B cell (primary cell): ENCODE measurements around the gene CAPZB. TPM values are rescaled to one million over a fixed set of nuclear protein-coding genes. Genes with fewer than 3 reads are reported as not detected.

Source experiments
- ATAC-seq: fragments of 200-7000 bp; cut with Tn5 transposase; one replicate; pipeline ENCODE4 v1.10.0; 2021; ENCODE audit warnings: low read depth, mild to moderate bottlenecking, moderate number of reproducible peaks, moderate library complexity
- CTCF ChIA-PET: fragments of 350-600 bp; sonication (Branson Sonifier 250); formaldehyde crosslinking; loops from one replicate; lab custom pipeline; 2021; ENCODE audit warnings: antibody characterized with exemption, inconsistent platforms; lab: Charles Lee
- POLR2A ChIA-PET: fragments of 350-600 bp; sonication (Branson Sonifier 250); formaldehyde crosslinking; loops from one replicate; lab custom pipeline; 2021; ENCODE audit warnings: antibody characterized with exemption; lab: Charles Lee
- DNase-seq: peaks from one replicate; pipeline ENCODE4 v3.0.0; 2013
- H2AFZ ChIP-seq: 2 replicates; pipeline ENCODE4 v1.6.1; 2012; ENCODE audit warnings: mild to moderate bottlenecking, low read depth, low read length; ENCODE audit not compliant: insufficient read depth, poor library complexity, severe bottlenecking
- H3K27ac ChIP-seq, 2 donors: 1 replicate in 1 of 2; 2 replicates in 1 of 2; pipeline ENCODE4 v1.5.1; 2012 to 2013; ENCODE audit warnings: low read length in 2 of 2, mild to moderate bottlenecking in 2 of 2, moderate library complexity in 1 of 2
- H3K27me3 ChIP-seq, 4 experiments: fragments of 200-600 bp in 1 of 4; sonication (generic) in 1 of 4; replicated peaks in 1 of 4; 1 replicate in 2 of 4; 2 replicates in 2 of 4; pipeline versions ENCODE4 v1.6.1 to v1.7.0; 2013 to 2016; ENCODE audit warnings: low read length in 3 of 4, mild to moderate bottlenecking in 2 of 4, mixed read lengths in 1 of 4, moderate library complexity in 1 of 4; ENCODE audit not compliant: insufficient read depth in 4 of 4, control insufficient read depth in 3 of 4; ENCODE audit errors: control extremely low read depth in 1 of 4
- H3K36me3 ChIP-seq, 2 experiments: replicated peaks in 1 of 2; 1 replicate in 1 of 2; 2 replicates in 1 of 2; pipeline versions ENCODE4 v1.6.1 to v1.7.1; 2013; ENCODE audit warnings: low read length in 1 of 2; ENCODE audit not compliant: insufficient read depth in 2 of 2, control insufficient read depth in 1 of 2; ENCODE audit errors: control extremely low read depth in 1 of 2, extremely low read depth in 1 of 2
- H3K4me1 ChIP-seq, 2 donors: fragments of 200-600 bp in 1 of 2; sonication (generic) in 1 of 2; 1 replicate in 1 of 2; 2 replicates in 1 of 2; pipeline versions ENCODE4 v1.5.1 to v1.6.1; 2013 to 2017; ENCODE audit warnings: low read length in 2 of 2; ENCODE audit not compliant: control insufficient read depth in 2 of 2, insufficient read depth in 2 of 2
- H3K4me2 ChIP-seq: replicated peaks from 2 replicates; pipeline ENCODE3; 2012; ENCODE audit warnings: mild to moderate bottlenecking, low read depth, low read length; ENCODE audit not compliant: poor library complexity, severe bottlenecking
- H3K4me3 ChIP-seq, 5 experiments: fragments of 200-600 bp in 1 of 5; sonication (generic) in 1 of 5; 1 replicate in 3 of 5; 2 replicates in 2 of 5; pipeline versions ENCODE4 v1.5.1 to v1.7.0; 2011 to 2016; ENCODE audit warnings: low read length in 4 of 5, mild to moderate bottlenecking in 4 of 5, low read depth in 2 of 5, control low read depth in 1 of 5, moderate library complexity in 1 of 5; ENCODE audit not compliant: insufficient read depth in 1 of 5; ENCODE audit errors: control extremely low read depth in 1 of 5, extremely low read depth in 1 of 5
- H3K79me2 ChIP-seq: fragments of 200-600 bp; sonication (generic); one replicate; pipeline ENCODE4 v1.6.0; 2016; ENCODE audit warnings: low read length; ENCODE audit not compliant: control insufficient read depth, insufficient read depth
- H3K9ac ChIP-seq: fragments of 200-600 bp; sonication (generic); 2 replicates; pipeline ENCODE4 v1.6.1; 2017; ENCODE audit warnings: mild to moderate bottlenecking, low read length, moderate library complexity
- H3K9me3 ChIP-seq, 3 donors: one replicate each; pipeline versions ENCODE4 v1.6.1 to v1.7.1; 2013; ENCODE audit warnings: low read length in 2 of 3; ENCODE audit not compliant: control insufficient read depth in 2 of 3, insufficient read depth in 1 of 3; ENCODE audit errors: control extremely low read depth in 1 of 3
- H4K20me1 ChIP-seq: 2 replicates; pipeline ENCODE4 v1.6.0; 2012; ENCODE audit warnings: mild to moderate bottlenecking, low read length; ENCODE audit not compliant: insufficient read depth, control insufficient read depth, poor library complexity, severe bottlenecking
- H3K27ac Mint-ChIP-seq: one replicate; pipeline ENCODE4 v1.8.0; 2021; ENCODE audit warnings: mixed read lengths
- H3K27me3 Mint-ChIP-seq: one replicate; pipeline ENCODE4 v1.8.0; 2021; ENCODE audit warnings: mixed read lengths
- H3K4me1 Mint-ChIP-seq: one replicate; pipeline ENCODE4 v1.8.0; 2021; ENCODE audit warnings: mixed read lengths
- H3K4me3 Mint-ChIP-seq: one replicate; pipeline ENCODE4 v1.8.0; 2021; ENCODE audit warnings: mixed read lengths
- H3K9me3 Mint-ChIP-seq: one replicate; pipeline ENCODE4 v1.8.0; 2022; ENCODE audit warnings: mixed read lengths; ENCODE audit not compliant: insufficient read depth
- CTCF ChIP-seq: fragments of 200-600 bp; IDR thresholded peaks from one replicate; pipeline ENCODE4 v1.8.0; 2022; ENCODE audit warnings: antibody characterized with exemption, mild to moderate bottlenecking
- EZH2 ChIP-seq: IDR thresholded peaks from 2 replicates; pipeline ENCODE4 v1.6.1; 2012; ENCODE audit warnings: borderline replicate concordance, low read depth, mild to moderate bottlenecking, moderate library complexity, low read length; ENCODE audit not compliant: insufficient read depth, poor library complexity, severe bottlenecking
- WGBS: methylation state at CpG from one replicate; pipeline ENCODE4 v1.1.5; 2013; ENCODE audit warnings: missing lambda C conversion rate; ENCODE audit not compliant: insufficient coverage; 5-methylcytosine and 5-hydroxymethylcytosine counted together
- intact Hi-C: fragments of 100-400 bp; cut with micrococcal nuclease; formaldehyde crosslinking; loops from one replicate; pipeline ENCODE4 v1.10.0; 2022
- polyA plus RNA-seq: library from polyadenylated mRNA; depleted of rRNA; stranded (reverse); fragments of >200 nt; gene quantifications from 2 replicates; pipeline ENCODE4 v1.2.3, GENCODE V29; 2012
- total RNA-seq, 2 donors: library from RNA; stranded (reverse); fragments of 120-200 nt in 1 of 2; gene quantifications; 1 replicate in 1 of 2; 2 replicates in 1 of 2; pipeline versions ENCODE4 v1.2.3 to v1.2.4, GENCODE V29; 2013 to 2022

The CAPZB gene
- total and polyA plus RNA-seq, 2 donors (not counting 1 experiment from before 2014, with no cell fraction given) = 126 to 193 TPM

GRCh38 chr1:19300211-19300610, 185.1 kb downstream of the CAPZB start:
- Histone ChIP-seq H3K4me2 (no peak overlapping the region), H3K9ac (no peak overlapping the region), H3K4me3 (no peak overlapping the region), H3K36me3 (peaks cover 6 to 25% of the 10 kb centered on the region in 2 experiments), H3K4me1 (no peaks in the 10 kb centered on the region), H3K9me3 (peaks cover 0 to 10% (median 8%) of the 10 kb centered on the region in 3 donors), H3K27me3 (no peaks in the 10 kb centered on the region), H3K27ac (no peak overlapping the region), H2AFZ (no peak overlapping the region), H4K20me1 (no peaks in the 10 kb centered on the region), H3K79me2 (no peaks in the 10 kb centered on the region)
- no peaks in the 10 kb centered on the region for H3K27me3 Mint-ChIP-seq
- CTCF ChIA-PET = no interaction called here
- H3K9me3 Mint-ChIP-seq = peaks cover under 1% of the 10 kb centered on the region
- 100% methylated on average over 2 of the region's 2 CpGs for WGBS
- H3K4me3 Mint-ChIP-seq = no peak overlapping the region
- H3K4me1 Mint-ChIP-seq = no peaks in the 10 kb centered on the region
- TF ChIP-seq EZH2 (no peak), CTCF (no peak)
- intact Hi-C loops = no loop called here
- no peak overlapping the region for H3K27ac Mint-ChIP-seq
- ATAC-seq = no peak
- POLR2A ChIA-PET = no interaction called here
- DNase-seq = no peak

- TF ChIP-seq CTCF (no peak), EZH2 (no peak)
- 100% methylated on average over 1 of the region's 2 CpGs for WGBS
- H3K4me1 ChIP-seq = no peaks in the 10 kb centered on the region
- Mint-ChIP-seq H3K4me3 (no peak overlapping the region), H3K27me3 (peaks cover 6% of the 10 kb centered on the region), H3K27ac (no peak overlapping the region), H3K9me3 (peaks cover 8% of the 10 kb centered on the region), H3K4me1 (no peaks in the 10 kb centered on the region)
- H3K9ac ChIP-seq = no peak overlapping the region
- ATAC-seq (no peak), DNase-seq (no peak)
- no peak overlapping the region for H3K27ac ChIP-seq
- no peak overlapping the region for H3K4me3 ChIP-seq
- ChIA-PET POLR2A (no interaction called here), CTCF (no interaction called here)
- H3K79me2 ChIP-seq = no peaks in the 10 kb centered on the region
- peaks cover 0 to 3% (median 1%) of the 10 kb centered on the region in 4 experiments for H3K27me3 ChIP-seq
- intact Hi-C loops = no loop called here
- no peak overlapping the region for H3K4me2 ChIP-seq
- H3K9me3 ChIP-seq = peaks cover 0 to 42% (median 25%) of the 10 kb centered on the region in 3 donors
- H4K20me1 ChIP-seq = no peaks in the 10 kb centered on the region
- no peak overlapping the region for H2AFZ ChIP-seq
- no peaks in the 10 kb centered on the region for H3K36me3 ChIP-seq
Measured at GRCh38 chr1:19294638-19295037, 190.7 kb downstream of the CAPZB start.
